Ammon's horn (tissue), 1 donor: ENCODE measurements around the gene WTAP.
A peak's percentile ranks its signal among the peaks of the same experiment; 100 is the strongest.
"Not testable (repeated sequence)": the region's sequence is repeated elsewhere in the genome, so short reads cannot be mapped to it uniquely, and the experiment has no call there.

ENCODE experiments used
- DNase-seq: peaks from one replicate; pipeline ENCODE4 v3.0.0-alpha.2; 2016; ENCODE audit warnings: low spot score

The WTAP gene

GRCh38 chr6:159726918-159727716 is at the start of gene WTAP:
TSS of gene WTAP (plus strand) at chr6:159727506. CDS start at chr6:159736266, 8,760 bp downstream.
- DNase-seq, result peak; percentile 94

GRCh38 chr6:159677506-159678165 is 49.7 kb upstream of the WTAP start:
- DNase-seq, result no peak

- no peak for DNase-seq
Measured at GRCh38 chr6:159678574-159678973, 48.7 kb upstream of the WTAP start.

GRCh38 chr6:159679091-159680077 is 47.9 kb upstream of the WTAP start:
- no peak for DNase-seq

GRCh38 chr6:159680104-159680503 is 47.2 kb upstream of the WTAP start:
- DNase-seq, result no peak

GRCh38 chr6:159681191-159681880 is 46.0 kb upstream of the WTAP start:
- DNase-seq, result no peak

GRCh38 chr6:159682295-159682694 is 45.0 kb upstream of the WTAP start:
- DNase-seq, result no peak

- DNase-seq, result no peak
Measured at GRCh38 chr6:159682810-159683209, 44.5 kb upstream of the WTAP start.

- DNase-seq, result no peak
Measured at GRCh38 chr6:159684013-159684304, 43.3 kb upstream of the WTAP start.

- no peak for DNase-seq
Measured at GRCh38 chr6:159686040-159686439, 41.3 kb upstream of the WTAP start.

GRCh38 chr6:159686703-159687102 is 40.6 kb upstream of the WTAP start:
- DNase-seq, result no peak

GRCh38 chr6:159687341-159687740 is 40.0 kb upstream of the WTAP start:
- no peak for DNase-seq

GRCh38 chr6:159688266-159688905 is 38.9 kb upstream of the WTAP start:
- DNase-seq, result no peak

GRCh38 chr6:159689001-159689400 is 38.3 kb upstream of the WTAP start:
- no peak for DNase-seq

GRCh38 chr6:159690135-159690534 is 37.2 kb upstream of the WTAP start:
- not testable (repeated sequence) for DNase-seq

- peak; percentile 82 for DNase-seq
Measured at GRCh38 chr6:159691133-159691962, 36.0 kb upstream of the WTAP start.

- no peak for DNase-seq
Measured at GRCh38 chr6:159691963-159692287, 35.4 kb upstream of the WTAP start.

- DNase-seq, result peak; percentile 68
Measured at GRCh38 chr6:159692303-159693127, 34.8 kb upstream of the WTAP start.

- DNase-seq, result peak; percentile 85
Measured at GRCh38 chr6:159693128-159693893, 34.0 kb upstream of the WTAP start, which contains the start of gene SOD2. TSS of gene SOD2 (minus strand) at chr6:159693241. CDS start at chr6:159693167, 74 bp downstream.
